Central memory CD8-positive, alpha-beta T cell (primary cell): ENCODE data around the gene ADARB2.

ENCODE experiments used
- ATAC-seq: fragments of 150-1000 bp; cut with Tn5 transposase; replicated peaks from 2 replicates; pipeline ENCODE4 v1.10.0; 2022; ENCODE audit warnings: mild to moderate bottlenecking, moderate FRiP score, moderate number of reproducible peaks; ENCODE audit not compliant: poor library complexity, severe bottlenecking; ENCODE audit errors: extremely low read depth
- DNase-seq, 2 donors: peaks; one replicate each; pipeline ENCODE4 v3.0.0; 2021; ENCODE audit warnings: low spot score in 2 of 2
- H3K27ac Mint-ChIP-seq: one replicate; pipeline ENCODE4 v1.8.0; 2022; ENCODE audit warnings: low read depth, mild to moderate bottlenecking, moderate library complexity, mixed read lengths
- H3K27me3 Mint-ChIP-seq: one replicate; pipeline ENCODE4 v1.8.0; 2022; ENCODE audit warnings: mixed read lengths
- H3K36me3 Mint-ChIP-seq: one replicate; pipeline ENCODE4 v1.8.0; 2022; ENCODE audit warnings: mild to moderate bottlenecking, moderate library complexity, mixed read lengths; ENCODE audit not compliant: insufficient read depth
- H3K4me1 Mint-ChIP-seq: one replicate; pipeline ENCODE4 v1.8.0; 2022; ENCODE audit warnings: mixed read lengths
- H3K4me3 Mint-ChIP-seq: one replicate; pipeline ENCODE4 v1.8.0; 2022; ENCODE audit warnings: mild to moderate bottlenecking, moderate library complexity, mixed read lengths
- H3K9me3 Mint-ChIP-seq: one replicate; pipeline ENCODE4 v1.8.0; 2022; ENCODE audit warnings: mixed read lengths

Gene ADARB2

DNA sequence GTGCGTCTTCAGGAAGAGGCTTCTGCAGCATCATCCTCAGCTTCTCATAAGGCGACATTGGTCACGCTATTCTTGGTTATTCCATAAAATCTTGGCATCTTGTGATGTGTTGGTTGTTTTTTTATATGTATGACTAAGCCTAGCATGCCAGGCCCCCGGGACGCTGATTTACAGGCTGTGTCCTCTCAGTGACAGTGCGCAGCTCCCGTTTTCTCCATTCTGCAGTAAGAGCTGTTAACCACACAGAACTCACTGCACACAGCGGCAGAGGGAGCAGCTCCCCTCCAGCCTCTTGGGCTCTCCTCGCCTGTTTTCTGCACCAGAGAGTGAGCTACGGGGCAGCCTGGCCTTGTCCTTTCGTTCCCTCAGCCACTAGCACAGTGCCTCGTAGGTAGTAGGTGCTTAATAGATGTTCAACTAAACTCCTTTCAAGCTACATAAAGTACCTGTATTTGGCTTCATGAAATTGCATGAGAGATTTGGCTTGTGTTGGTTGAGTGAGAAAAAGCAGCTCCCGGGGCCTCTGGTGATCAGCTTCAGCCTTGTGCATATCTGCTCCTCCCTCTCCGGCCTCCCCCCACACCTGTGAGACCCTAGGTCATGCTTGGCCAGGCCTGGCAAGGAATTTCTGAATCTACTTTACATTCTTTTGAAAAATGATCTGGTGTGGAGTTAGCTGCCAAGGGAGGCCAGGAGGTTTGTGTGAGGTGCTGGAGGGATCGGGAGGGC, 564.9 kb downstream of the ADARB2 start:
- H3K27me3 Mint-ChIP-seq: peaks cover 31% of the 10 kb centered on the region
- no peaks in the 10 kb centered on the region for H3K4me1 Mint-ChIP-seq
- H3K27ac Mint-ChIP-seq: no peak overlapping the region
- H3K4me3 Mint-ChIP-seq: no peak overlapping the region
- no peak for DNase-seq
- no peak for ATAC-seq
- H3K9me3 Mint-ChIP-seq: no peaks in the 10 kb centered on the region
- no peaks in the 10 kb centered on the region for H3K36me3 Mint-ChIP-seq

DNA sequence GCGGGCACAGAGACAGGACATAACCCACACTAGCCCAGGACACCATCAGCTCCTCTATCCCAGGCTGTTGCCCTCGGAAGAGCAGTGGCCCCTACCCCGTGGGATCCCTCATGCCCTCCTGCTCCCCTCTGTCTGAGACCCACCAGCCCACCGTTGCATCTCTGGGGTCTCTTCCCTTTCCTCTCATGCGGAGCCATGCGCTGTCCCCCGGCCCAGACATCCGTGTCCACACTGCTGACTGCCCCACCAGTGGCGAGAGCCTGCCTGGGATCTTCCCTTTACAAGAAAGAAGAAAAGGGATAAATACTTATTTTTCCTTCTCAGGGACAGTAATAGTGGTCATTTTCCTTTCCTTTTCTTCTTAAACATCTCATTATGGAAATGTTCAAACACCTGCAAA, 565.7 kb downstream of the ADARB2 start:
- no peaks in the 10 kb centered on the region for H3K9me3 Mint-ChIP-seq
- H3K27me3 Mint-ChIP-seq: peaks cover 36% of the 10 kb centered on the region
- no peaks in the 10 kb centered on the region for H3K4me1 Mint-ChIP-seq
- no peaks in the 10 kb centered on the region for H3K36me3 Mint-ChIP-seq
- H3K4me3 Mint-ChIP-seq: no peak overlapping the region
- no peak for DNase-seq
- no peak for ATAC-seq
- H3K27ac Mint-ChIP-seq: no peak overlapping the region

DNA sequence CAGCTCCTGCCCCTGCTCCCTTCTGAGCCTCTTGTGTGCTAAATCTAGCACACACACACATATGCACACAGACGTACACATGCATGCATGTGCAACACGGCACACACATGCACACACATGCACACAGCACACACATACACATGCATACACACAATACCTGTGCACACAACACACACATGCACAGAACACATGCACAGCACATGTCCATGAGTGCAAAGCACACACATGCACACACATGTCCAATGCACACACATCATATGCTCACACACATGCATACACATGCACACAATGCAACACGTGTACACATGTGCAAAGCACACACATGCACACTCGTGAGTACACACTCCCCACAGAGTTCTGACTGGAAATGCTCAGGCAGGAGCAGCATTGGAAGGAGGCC, 566.1 kb downstream of the ADARB2 start:
- no peak for DNase-seq
- H3K36me3 Mint-ChIP-seq: no peaks in the 10 kb centered on the region
- H3K9me3 Mint-ChIP-seq: no peaks in the 10 kb centered on the region
- no peak overlapping the region for H3K27ac Mint-ChIP-seq
- no peak for ATAC-seq
- H3K27me3 Mint-ChIP-seq: peaks cover 36% of the 10 kb centered on the region
- no peaks in the 10 kb centered on the region for H3K4me1 Mint-ChIP-seq
- no peak overlapping the region for H3K4me3 Mint-ChIP-seq

DNA sequence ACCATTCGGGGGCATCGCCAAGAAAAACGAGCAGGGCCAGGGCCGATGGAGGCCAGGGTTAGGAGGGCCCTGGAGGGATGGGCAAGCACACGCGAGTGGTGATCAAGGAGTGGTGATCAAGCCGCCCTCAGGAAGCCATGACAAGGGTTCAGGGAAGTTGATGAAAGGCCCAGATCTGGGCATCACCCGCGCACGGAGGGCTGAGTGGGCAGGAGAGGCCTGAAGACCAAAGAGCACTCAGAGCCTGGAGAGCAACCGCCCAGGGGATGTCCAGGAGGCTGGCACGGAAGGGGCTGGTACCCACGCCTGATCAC, 566.5 kb downstream of the ADARB2 start:
- ATAC-seq (no peak), DNase-seq (no peak)
- H3K27ac Mint-ChIP-seq: no peak overlapping the region
- H3K4me1 Mint-ChIP-seq: no peaks in the 10 kb centered on the region
- H3K4me3 Mint-ChIP-seq: no peak overlapping the region
- H3K27me3 Mint-ChIP-seq: peaks cover 36% of the 10 kb centered on the region
- H3K9me3 Mint-ChIP-seq: no peaks in the 10 kb centered on the region
- H3K36me3 Mint-ChIP-seq: peaks cover 2% of the 10 kb centered on the region

DNA sequence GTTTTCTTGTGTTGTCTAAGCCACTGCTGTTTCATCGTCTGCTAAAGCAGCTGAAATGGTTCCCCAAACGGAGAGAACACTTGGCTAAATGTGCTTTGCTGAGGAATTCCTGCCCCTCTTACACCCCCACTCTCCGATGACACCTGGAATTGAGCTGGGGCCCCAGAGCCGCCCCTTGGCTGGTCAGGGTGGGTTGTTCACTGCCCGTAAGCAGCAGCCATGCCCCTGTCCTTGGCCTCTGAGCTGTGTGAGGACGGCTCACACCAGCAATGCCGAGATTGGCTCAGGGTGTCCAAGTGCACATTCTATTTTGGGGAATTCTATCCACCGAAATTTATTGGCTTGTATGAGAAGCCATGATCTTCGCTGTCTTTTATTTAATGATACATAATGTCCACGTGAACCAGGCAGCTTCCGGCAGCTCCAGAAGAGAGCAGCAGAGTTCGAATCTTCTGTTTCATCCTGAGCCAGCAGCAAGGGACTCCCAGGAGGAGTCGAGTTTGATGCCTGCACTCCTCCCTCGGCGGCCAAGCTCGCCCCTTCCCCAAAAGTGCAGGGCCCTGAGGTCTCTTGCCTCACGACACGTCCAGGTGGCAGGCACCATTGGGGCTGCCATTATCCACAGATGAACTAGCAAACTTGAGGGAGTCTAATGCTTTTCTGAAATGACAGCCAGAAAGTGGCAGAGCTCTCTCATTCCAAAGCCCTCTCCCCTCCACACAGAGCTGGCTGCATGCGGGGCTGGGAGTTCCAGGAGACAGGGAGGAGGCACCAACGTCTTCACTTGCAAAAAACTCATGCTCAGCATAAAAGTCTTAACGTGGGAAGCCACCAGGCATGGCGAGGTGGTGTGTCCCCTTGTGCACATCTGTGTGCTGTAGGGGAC, 567.1 kb downstream of the ADARB2 start:
- Mint-ChIP-seq H3K9me3 (no peaks in the 10 kb centered on the region), H3K4me3 (no peak overlapping the region), H3K36me3 (peaks cover 2% of the 10 kb centered on the region), H3K4me1 (no peaks in the 10 kb centered on the region), H3K27me3 (peaks cover 36% of the 10 kb centered on the region), H3K27ac (no peak overlapping the region)
- ATAC-seq (no peak), DNase-seq (no peak)

DNA sequence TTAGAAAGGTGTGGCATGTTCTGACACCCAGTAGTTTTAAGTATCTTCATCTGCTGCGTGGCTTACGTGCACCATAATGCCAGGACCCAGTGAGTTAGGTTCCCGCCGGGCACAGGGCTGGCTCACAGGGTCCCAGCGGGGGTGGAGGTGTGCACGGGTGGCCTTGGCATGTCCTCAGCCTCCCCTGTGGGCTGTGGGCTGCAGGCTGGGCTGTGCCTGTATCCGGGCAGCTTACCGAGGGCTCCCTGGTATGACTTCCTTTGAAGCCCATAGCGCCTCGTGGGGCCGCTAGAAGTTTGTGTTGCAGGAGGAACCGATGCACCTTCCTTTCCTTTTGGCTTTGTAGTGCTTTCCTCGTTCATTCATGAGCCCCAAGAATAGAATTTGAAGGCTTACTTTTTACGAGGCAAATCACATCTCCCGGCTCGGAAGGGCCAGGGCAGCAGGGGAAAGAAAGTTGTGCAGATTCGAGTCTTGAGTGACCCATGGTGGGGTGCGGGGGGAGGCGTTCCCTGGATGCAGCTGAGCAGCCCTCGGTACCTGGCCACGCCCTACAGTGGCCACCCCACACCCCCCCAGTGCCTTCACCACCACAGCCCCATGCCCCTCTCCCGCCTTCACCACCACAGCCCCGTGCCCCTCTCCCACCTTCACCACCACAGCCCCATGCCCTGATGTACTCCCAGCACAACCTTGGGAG, 568.0 kb downstream of the ADARB2 start:
- H3K4me3 Mint-ChIP-seq: no peak overlapping the region
- no peaks in the 10 kb centered on the region for H3K9me3 Mint-ChIP-seq
- H3K36me3 Mint-ChIP-seq: peaks cover 2% of the 10 kb centered on the region
- ATAC-seq (no peak), DNase-seq (no peak)
- peaks cover 36% of the 10 kb centered on the region for H3K27me3 Mint-ChIP-seq
- no peaks in the 10 kb centered on the region for H3K4me1 Mint-ChIP-seq
- H3K27ac Mint-ChIP-seq: no peak overlapping the region

DNA sequence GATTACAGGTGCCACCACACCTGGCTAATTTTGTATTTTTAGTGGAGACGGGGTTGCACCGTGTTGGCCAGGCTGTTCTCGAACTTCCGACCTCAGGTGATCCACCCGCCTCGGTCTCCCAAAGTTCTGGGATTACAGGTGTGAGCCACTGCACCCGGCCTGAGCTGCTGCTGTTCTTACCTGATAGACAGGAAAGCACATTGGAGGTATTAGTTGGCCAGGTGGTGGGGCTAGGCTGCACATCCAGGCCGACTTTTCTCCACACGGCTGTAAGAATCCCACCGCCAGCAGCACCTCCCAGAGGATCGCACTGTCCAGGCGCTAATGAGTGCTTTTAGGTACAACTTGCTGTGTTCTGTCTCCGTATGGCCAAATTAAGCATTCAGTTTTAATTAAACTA, 568.6 kb downstream of the ADARB2 start:
- no peak for DNase-seq
- H3K27ac Mint-ChIP-seq: no peak overlapping the region
- peaks cover 2% of the 10 kb centered on the region for H3K36me3 Mint-ChIP-seq
- peaks cover 36% of the 10 kb centered on the region for H3K27me3 Mint-ChIP-seq
- H3K9me3 Mint-ChIP-seq: no peaks in the 10 kb centered on the region
- ATAC-seq: no peak
- no peak overlapping the region for H3K4me3 Mint-ChIP-seq
- H3K4me1 Mint-ChIP-seq: no peaks in the 10 kb centered on the region

DNA sequence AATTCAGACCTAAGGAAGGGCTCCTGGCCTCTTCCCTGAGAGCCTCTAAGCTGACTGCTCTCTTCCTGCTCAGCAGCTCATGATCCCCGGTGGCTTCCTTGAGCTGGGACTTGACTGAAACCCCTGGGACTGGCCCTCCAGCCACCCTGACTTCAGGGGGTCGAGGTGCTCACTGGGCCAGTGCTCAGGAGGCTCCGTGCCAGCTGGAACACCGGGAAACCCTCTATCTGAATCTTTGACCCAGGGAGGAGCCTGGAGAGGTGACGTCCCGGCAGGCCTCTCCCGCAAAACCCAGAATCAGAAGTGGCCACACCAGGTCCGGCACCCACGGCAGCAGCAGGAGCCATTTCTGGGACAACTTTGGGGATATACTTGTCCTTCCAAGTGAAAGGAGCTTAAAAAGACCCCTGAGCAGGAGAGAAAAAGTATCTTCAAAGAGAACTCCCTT, 570.5 kb downstream of the ADARB2 start:
- no peaks in the 10 kb centered on the region for H3K4me1 Mint-ChIP-seq
- peaks cover 36% of the 10 kb centered on the region for H3K27me3 Mint-ChIP-seq
- ATAC-seq (no peak), DNase-seq (no peak)
- H3K36me3 Mint-ChIP-seq: peaks cover 2% of the 10 kb centered on the region
- no peak overlapping the region for H3K27ac Mint-ChIP-seq
- H3K4me3 Mint-ChIP-seq: no peak overlapping the region
- H3K9me3 Mint-ChIP-seq: no peaks in the 10 kb centered on the region

DNA sequence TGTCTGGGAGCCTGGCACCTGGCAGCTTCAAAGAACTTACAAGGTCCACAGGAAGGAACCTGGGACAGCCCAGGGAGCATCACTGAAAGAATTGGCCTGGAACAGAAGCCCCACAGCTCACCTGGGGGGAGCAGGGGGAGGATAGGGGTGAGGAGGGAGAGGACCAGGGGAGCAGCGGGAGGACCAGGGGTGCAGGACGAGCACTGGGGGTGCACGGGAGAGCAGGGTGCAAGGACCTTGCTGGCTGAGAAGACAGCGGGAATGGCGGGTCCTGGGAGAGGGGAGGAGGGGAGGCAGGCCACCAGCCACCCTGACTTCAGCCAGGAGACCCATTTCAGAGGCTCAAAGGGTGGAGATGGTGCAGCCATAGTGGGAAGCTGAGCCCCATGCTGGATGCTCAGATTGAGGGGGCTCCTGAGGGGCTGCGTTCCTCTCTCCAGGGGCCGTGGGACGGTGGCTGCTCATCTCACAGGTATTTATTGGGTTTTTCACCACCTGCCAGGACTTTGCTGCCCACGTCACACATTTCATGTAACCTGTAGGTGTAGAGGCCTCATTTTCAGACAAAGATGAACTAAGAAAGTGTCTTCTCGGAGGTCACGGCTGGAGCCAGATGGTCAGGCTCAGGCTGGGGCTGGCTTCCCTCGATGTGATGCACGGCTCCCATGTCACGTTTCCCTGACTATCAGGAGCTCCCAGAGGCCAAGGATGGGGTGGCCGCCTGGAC, 571.1 kb downstream of the ADARB2 start:
- H3K9me3 Mint-ChIP-seq: no peaks in the 10 kb centered on the region
- DNase-seq (no peak), ATAC-seq (no peak)
- H3K36me3 Mint-ChIP-seq: peaks cover 2% of the 10 kb centered on the region
- H3K27ac Mint-ChIP-seq: no peak overlapping the region
- no peak overlapping the region for H3K4me3 Mint-ChIP-seq
- H3K4me1 Mint-ChIP-seq: no peaks in the 10 kb centered on the region
- peaks cover 36% of the 10 kb centered on the region for H3K27me3 Mint-ChIP-seq

DNA sequence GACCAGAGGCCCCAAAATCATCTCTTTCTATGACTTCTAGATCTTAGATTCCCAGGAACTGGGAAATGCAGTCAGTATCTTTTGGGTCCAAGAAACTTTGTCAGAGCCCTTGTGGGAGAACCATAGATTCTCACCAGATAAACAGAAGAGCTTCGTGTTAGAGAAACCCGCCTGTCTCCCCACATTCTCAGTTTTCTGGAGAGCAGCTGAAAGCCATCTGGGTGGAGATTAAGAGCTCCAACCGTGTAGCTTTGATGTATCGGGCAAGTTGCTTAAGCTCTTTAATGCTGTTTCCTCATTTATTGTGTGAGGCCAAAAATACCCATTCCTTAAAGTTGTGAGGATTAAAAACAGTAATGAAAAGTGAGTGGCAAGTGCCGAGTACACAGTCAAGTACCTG, 573.5 kb downstream of the ADARB2 start:
- DNase-seq (no peak), ATAC-seq (no peak)
- Mint-ChIP-seq H3K9me3 (no peaks in the 10 kb centered on the region), H3K4me1 (no peaks in the 10 kb centered on the region), H3K4me3 (no peak overlapping the region), H3K27me3 (peaks cover 19% of the 10 kb centered on the region), H3K27ac (no peak overlapping the region), H3K36me3 (peaks cover 2% of the 10 kb centered on the region)

DNA sequence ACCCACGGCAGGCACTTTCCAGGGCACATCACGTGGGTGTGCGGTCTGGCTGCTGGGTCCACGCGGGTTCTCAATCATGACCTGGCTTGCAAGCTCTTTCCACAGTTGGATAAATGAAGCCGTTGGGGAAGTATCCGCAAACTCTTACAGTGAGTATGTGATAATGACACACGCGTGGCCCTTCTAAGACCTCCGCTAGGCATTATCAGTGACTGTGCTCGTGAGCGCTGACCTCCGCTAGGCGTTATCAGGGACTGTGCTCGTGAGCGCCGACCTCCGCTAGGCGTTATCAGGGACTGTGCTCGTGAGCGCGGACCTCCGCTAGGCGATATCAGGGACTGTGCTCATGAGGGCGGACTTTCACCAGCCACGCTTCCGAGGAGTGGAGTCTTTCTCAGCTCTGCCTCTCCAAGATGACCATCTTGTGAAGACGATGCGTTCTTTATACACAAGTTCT, 574.1 kb downstream of the ADARB2 start:
- Mint-ChIP-seq H3K9me3 (no peaks in the 10 kb centered on the region), H3K27me3 (peaks cover 13% of the 10 kb centered on the region), H3K4me3 (no peak overlapping the region), H3K4me1 (no peaks in the 10 kb centered on the region), H3K36me3 (peaks cover 2% of the 10 kb centered on the region), H3K27ac (no peak overlapping the region)
- no peak for DNase-seq
- ATAC-seq: no peak

DNA sequence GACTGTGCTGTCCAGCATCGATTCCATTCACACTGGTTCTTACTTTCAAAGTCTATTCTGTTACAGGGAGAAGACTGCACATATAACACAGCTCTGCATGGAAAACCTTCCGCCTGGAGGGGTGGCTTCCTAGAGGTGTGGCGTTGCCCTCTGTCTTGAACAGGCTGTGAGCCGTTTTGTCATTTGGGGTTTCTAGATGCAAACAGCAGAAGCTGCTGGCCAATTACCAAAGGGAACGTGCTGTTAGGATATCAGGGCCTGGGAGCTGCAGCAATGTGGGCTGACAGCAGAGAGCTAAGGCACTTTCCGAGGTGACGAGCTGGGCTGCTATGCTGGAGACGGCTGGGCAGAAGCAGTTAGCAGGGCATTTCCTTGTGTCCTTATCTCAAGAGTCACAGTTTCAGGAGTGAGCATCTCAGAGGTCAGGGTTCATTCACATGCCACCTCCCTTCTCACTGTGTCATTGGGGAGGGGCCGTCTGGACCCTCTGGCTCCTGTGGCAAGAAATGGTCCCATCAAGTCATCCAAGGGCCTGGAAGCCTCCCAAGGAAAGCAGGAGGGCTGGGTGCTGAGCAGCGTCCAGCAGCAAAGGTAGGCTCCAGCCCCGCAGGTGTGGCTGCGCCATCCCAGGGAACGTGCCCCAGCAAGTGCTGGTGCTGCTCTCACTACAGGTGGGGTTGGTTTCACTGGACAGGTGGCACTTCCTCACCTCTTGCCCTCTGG, 574.7 kb downstream of the ADARB2 start:
- ATAC-seq (no peak), DNase-seq (no peak)
- Mint-ChIP-seq H3K27me3 (peaks cover 12% of the 10 kb centered on the region), H3K4me1 (no peaks in the 10 kb centered on the region), H3K4me3 (no peak overlapping the region), H3K36me3 (peaks cover 2% of the 10 kb centered on the region), H3K27ac (no peak overlapping the region), H3K9me3 (no peaks in the 10 kb centered on the region)
